K562 (cell line): Measurements from ENCODE around the gene ELOVL7. TPM values are rescaled to one million over a fixed set of nuclear protein-coding genes. Genes with fewer than 3 reads are reported as not detected.
A peak's percentile ranks its signal among the peaks of the same experiment; 100 is the strongest.

ENCODE experiments used
- ATAC-seq: fragments of 200-7000 bp; cut with Tn5 transposase; 3 replicates; pipeline ENCODE4 v1.9.1; 2020; ENCODE audit warnings: moderate library complexity
- BruUV-seq: library from RNA; stranded (reverse); fragments of 400-500 nt; replicated peaks from 2 replicates; lab custom pipeline; 2021; lab: Mats Ljungman, UMichigan
- CTCF ChIA-PET: fragments of 300-600 bp; formaldehyde crosslinking; extraction: SDS; loops from one replicate; lab custom pipeline; 2021; ENCODE audit warnings: low intra/inter-chr PET ratio; lab: Yijun Ruan, JAX
- POLR2A ChIA-PET: fragments of 300-600, 350-650 bp; sonication (Branson Sonifier 250); formaldehyde crosslinking; extraction: SDS; loops from one replicate; lab custom pipeline; 2021; ENCODE audit warnings: antibody characterized with exemption, inconsistent platforms; lab: Yijun Ruan, JAX
- DNase-seq, 4 experiments: peaks; one replicate each; pipeline versions ENCODE4 v3.0.0 to v3.0.0-alpha.2; 2011 to 2018; ENCODE audit warnings: low spot score in 3 of 4, mixed read lengths in 3 of 4; ENCODE audit errors: extremely low read depth in 1 of 4
- FAIRE-seq: peaks from 2 replicates; lab custom pipeline; 2011; peaks lifted over from hg19 to GRCh38; lab: Jason Lieb, UNC
- H2AFZ ChIP-seq: 2 replicates; pipeline ENCODE4 v1.6.0; 2011; ENCODE audit warnings: low read depth, low read length, control low read depth, inconsistent platforms
- H3K27ac ChIP-seq: fragments of 200-600 bp; 3 replicates; pipeline ENCODE4 v1.8.0; 2011; ENCODE audit warnings: low read depth, mild to moderate bottlenecking, control low read depth, inconsistent platforms, low read length, moderate library complexity, mixed read lengths; ENCODE audit errors: extremely low read depth
- H3K27me3 ChIP-seq, 2 experiments: fragments of 300-600 bp in 1 of 2; 2 replicates in 1 of 2; 3 replicates in 1 of 2; pipeline versions ENCODE4 v1.6.0 to v1.8.0; 2011; ENCODE audit warnings: inconsistent platforms in 2 of 2, low read length in 2 of 2, mild to moderate bottlenecking in 1 of 2, mixed read lengths in 1 of 2, moderate library complexity in 1 of 2; ENCODE audit not compliant: control insufficient read depth in 2 of 2, insufficient read depth in 2 of 2
- H3K36me3 ChIP-seq: fragments of 300-600 bp; 3 replicates; pipeline ENCODE4 v1.8.0; 2011; ENCODE audit warnings: mild to moderate bottlenecking, low read length, inconsistent platforms; ENCODE audit not compliant: control insufficient read depth, insufficient read depth
- H3K4me1 ChIP-seq, 2 experiments: fragments of 200-600 bp in 1 of 2; replicated peaks in 1 of 2; 2 replicates in 1 of 2; 3 replicates in 1 of 2; pipeline versions ENCODE4 v1.5.1 to v1.8.0; 2011; ENCODE audit warnings: inconsistent platforms in 2 of 2, low read length in 2 of 2, mild to moderate bottlenecking in 1 of 2, mixed read lengths in 1 of 2, moderate library complexity in 1 of 2; ENCODE audit not compliant: control insufficient read depth in 2 of 2, insufficient read depth in 2 of 2
- H3K4me2 ChIP-seq: 2 replicates; pipeline ENCODE4 v1.6.1; 2011; ENCODE audit warnings: low read length, control low read depth, inconsistent platforms, mixed read lengths; ENCODE audit not compliant: insufficient read depth
- H3K4me3 ChIP-seq: fragments of 200-600 bp; sonication (generic), shearing (Covaris generic); 2 replicates; pipeline ENCODE4 v1.5.1; 2016; ENCODE audit warnings: control low read depth, inconsistent platforms
- H3K79me2 ChIP-seq: fragments of 200-600 bp; 3 replicates; pipeline ENCODE4 v1.8.0; 2011; ENCODE audit warnings: low read length, inconsistent platforms; ENCODE audit not compliant: control insufficient read depth, insufficient read depth
- H3K9ac ChIP-seq, 2 experiments: 2 replicates each; pipeline versions ENCODE4 v1.6.0 to v1.6.1; 2011; ENCODE audit warnings: low read depth in 2 of 2, low read length in 2 of 2, control low read depth in 1 of 2, inconsistent platforms in 1 of 2, mild to moderate bottlenecking in 1 of 2, mixed read lengths in 1 of 2; ENCODE audit not compliant: insufficient read depth in 1 of 2
- H3K9me1 ChIP-seq: one replicate; pipeline ENCODE4 v1.6.0; 2011; ENCODE audit warnings: inconsistent platforms, mild to moderate bottlenecking, low read length, moderate library complexity; ENCODE audit not compliant: control insufficient read depth, insufficient read depth
- H3K9me3 ChIP-seq: replicated peaks from 2 replicates; pipeline ENCODE4 v1.5.1; 2011; ENCODE audit warnings: low read depth, low read length, inconsistent platforms; ENCODE audit not compliant: control insufficient read depth, insufficient read depth
- H4K20me1 ChIP-seq: replicated peaks from 2 replicates; pipeline ENCODE4 v1.6.1; 2011; ENCODE audit warnings: low read length, inconsistent platforms, mixed read lengths; ENCODE audit not compliant: control insufficient read depth, insufficient read depth
- CREB5 ChIP-seq: fragments of 250-450 bp; sonication (Bioruptor Pico); IDR thresholded peaks from 2 replicates; pipeline ENCODE4 v1.5.0; 2020; ENCODE audit warnings: mild to moderate bottlenecking
- NFRKB ChIP-seq: fragments of 450-650 bp; IDR thresholded peaks from 2 replicates; pipeline ENCODE4 v1.6.1; 2016; ENCODE audit warnings: low read depth
- PCBP1 ChIP-seq: fragments of 200-400 bp; formaldehyde crosslinking; IDR thresholded peaks from 2 replicates; pipeline ENCODE4 v1.6.1; 2018; ENCODE audit warnings: mild to moderate bottlenecking, low read depth, low read length; ENCODE audit not compliant: poor library complexity, severe bottlenecking
- SAP30 ChIP-seq: fragments of 200-600 bp; sonication (generic); IDR thresholded peaks from 2 replicates; pipeline ENCODE4 v1.6.1; 2012; ENCODE audit warnings: borderline replicate concordance, low read depth, mild to moderate bottlenecking, moderate library complexity, low read length, control low read depth, inconsistent platforms; ENCODE audit not compliant: insufficient read depth, poor library complexity, severe bottlenecking
- SMARCA5 ChIP-seq: fragments of 450-650 bp; IDR thresholded peaks from 2 replicates; pipeline ENCODE4 v1.6.1; 2016
- SRSF7 ChIP-seq: fragments of 200-400 bp; formaldehyde crosslinking; optimal IDR thresholded peaks from 2 replicates; pipeline ENCODE3; 2017; ENCODE audit warnings: mild to moderate bottlenecking, low read depth, low read length
- TCFL5 ChIP-seq: fragments of 250-450 bp; sonication (Bioruptor Pico); conservative IDR thresholded peaks from 2 replicates; pipeline ENCODE4 v1.6.1; 2021; ENCODE audit warnings: mild to moderate bottlenecking, moderate library complexity, matching md5 sums
- ZBTB49 ChIP-seq: sonication (generic); formaldehyde crosslinking; IDR thresholded peaks from 2 replicates; pipeline ENCODE4 v1.8.0; 2022; ENCODE audit warnings: missing genetic modification reagents, mild to moderate bottlenecking, borderline replicate concordance
- ZNF124 ChIP-seq: sonication (generic); formaldehyde crosslinking; IDR thresholded peaks from 2 replicates; pipeline ENCODE4 v1.8.1; 2022; ENCODE audit warnings: missing genetic modification reagents
- ZNF584 ChIP-seq: fragments of 200-800 bp; sonication (Bioruptor generic); IDR thresholded peaks from 2 replicates; pipeline ENCODE4 v1.6.1; 2016; ENCODE audit warnings: low read depth, mild to moderate bottlenecking, missing genetic modification characterization, missing compliant biosample characterization
- ZNF764 ChIP-seq: fragments of 250-450 bp; sonication (Bioruptor Pico); IDR thresholded peaks from 2 replicates; pipeline ENCODE4 v1.4.0; 2020; ENCODE audit warnings: low read depth, mild to moderate bottlenecking, moderate library complexity
- WGBS: fragments of 100-300 bp; shearing (Covaris generic); methylation state at CpG from one replicate; pipeline ENCODE4 v1.1.6; 2016; ENCODE audit warnings: low coverage, mixed read lengths; ENCODE audit not compliant: insufficient coverage; ENCODE audit errors: missing lambda C conversion rate; 5-methylcytosine and 5-hydroxymethylcytosine counted together
- in situ Hi-C: fragments of 300-500 bp; cut with MboI; formaldehyde crosslinking; loops from 4 replicates; pipeline ENCODE4 v1.15.0; 2018; ENCODE audit warnings: inconsistent platforms, mixed read lengths
- intact Hi-C: fragments of 100-400 bp; cut with micrococcal nuclease; formaldehyde crosslinking; loops from 2 replicates; pipeline ENCODE4 v1.14.2; 2022
- polyA plus RNA-seq, 8 experiments: library from polyadenylated mRNA; depleted of rRNA in 4 of 8; stranded (reverse) in 5 of 8; unstranded in 3 of 8; fragments of >200 nt; fragmentation: Nextera tagmentation in 2 of 8; fragmentation: Illumina TruSeq in 1 of 8; extraction: Ambion mirVana in 2 of 8; extraction: Trizol in 1 of 8; gene quantifications; 2 replicates each; pipeline versions ENCODE4 v1.2.1 to v1.2.3, GENCODE V29; 2011 to 2014; ENCODE audit warnings: inconsistent platforms in 1 of 8, missing spikeins in 1 of 8
- total RNA-seq, 7 experiments: library from RNA; depleted of rRNA in 6 of 7; stranded (reverse); fragments of >200 nt in 6 of 7; fragmentation: Illumina TruSeq in 2 of 7; extraction: Trizol in 2 of 7; gene quantifications; 2 replicates each; pipeline versions ENCODE4 v1.2.1 to v1.2.3, GENCODE V29; 2011 to 2021; ENCODE audit warnings: low replicate concordance in 1 of 7

The ELOVL7 gene
- total and polyA plus RNA-seq, 9 of the 15 experiments (the other 6 are each of a cell fraction or from before 2014, with no cell fraction given), result 4.5 to 12.3 (median 6.9) TPM

GRCh38 chr5:60842871-60843385 lies 1.1 kb downstream of the ELOVL7 start:
- no peaks in the 10 kb centered on the region for H3K9me3 ChIP-seq
- H3K4me3 ChIP-seq, result peak overlapping the region; percentile 68
- WGBS, result 17% methylated on average over 15 of the region's 26 CpGs
- H3K4me2 ChIP-seq, result peak overlapping the region; percentile 79
- peak overlapping the region; percentile 54 to 89; a peak in 2 of 4 replicates for H3K9ac ChIP-seq
- in situ Hi-C loops, result no loop called here
- H3K9me1 ChIP-seq, result no peaks in the 10 kb centered on the region
- no peak overlapping the region; the same call in 2 of the 3 replicates for H3K27ac ChIP-seq
- H2AFZ ChIP-seq, result peak overlapping the region; percentile 82
- peak; percentile 6 for TF ChIP-seq SAP30
- no peak for TF ChIP-seq PCBP1
- TF ChIP-seq, all 486 proteins: peak for 1
- ATAC-seq (peak; percentile 32), DNase-seq (no peak), FAIRE-seq (no peak)
- no peaks in the 10 kb centered on the region for H3K36me3 ChIP-seq
- peaks cover 0 to 14% of the 10 kb centered on the region in 2 experiments; a peak in 3 of 5 replicates for H3K27me3 ChIP-seq
- BruUV-seq, result no TSS peak
- intact Hi-C loops, result loop anchor here (5.0 to 10.0 kb wide), 3 partner anchors 141 to 322 kb away; partner anchors contain the start of genes DEPDC1B and SMIM15
- POLR2A ChIA-PET, result interaction anchor here (1.0 kb wide), 1 partner anchor 22 kb away, joined by 3 read pairs; no protein-coding TSS in a partner anchor
- peaks cover 9 to 14% of the 10 kb centered on the region in 2 experiments; a peak in 4 of 5 replicates for H3K4me1 ChIP-seq
- peaks cover 6% of the 10 kb centered on the region; the same call in 1 of the 3 replicates for H3K79me2 ChIP-seq
- no peaks in the 10 kb centered on the region for H4K20me1 ChIP-seq
- CTCF ChIA-PET, result no interaction called here

- Histone ChIP-seq H3K36me3 (no peaks in the 10 kb centered on the region), H3K4me1 (peaks cover 11 to 14% of the 10 kb centered on the region in 2 experiments; a peak in 4 of 5 replicates), H3K27ac (no peak overlapping the region), H3K27me3 (peaks cover 0 to 14% of the 10 kb centered on the region in 2 experiments; a peak in 3 of 5 replicates), H4K20me1 (no peaks in the 10 kb centered on the region), H2AFZ (no peak overlapping the region), H3K9me1 (no peaks in the 10 kb centered on the region), H3K9ac (no peak overlapping the region), H3K9me3 (no peaks in the 10 kb centered on the region), H3K4me3 (no peak overlapping the region), H3K79me2 (peaks cover 6% of the 10 kb centered on the region; the same call in 1 of the 3 replicates), H3K4me2 (no peak overlapping the region)
- CTCF ChIA-PET, result no interaction called here
- in situ Hi-C loops (no loop called here), intact Hi-C loops (loop anchor here (5.0 to 10.0 kb wide), 3 partner anchors 139 to 323 kb away; partner anchors contain the start of genes DEPDC1B and SMIM15)
- POLR2A ChIA-PET, result no interaction called here
- 41% methylated on average over 2 of the region's 2 CpGs for WGBS
- DNase-seq, result no peak
- BruUV-seq, result TSS peak; percentile 45
- no peak for FAIRE-seq
- ATAC-seq, result no peak
- no peak for TF ChIP-seq SMARCA5
- TF ChIP-seq NFRKB, result no peak
- no peak for TF ChIP-seq ZNF584 (CRISPR knock-in tag)
- TF ChIP-seq CREB5 (CRISPR knock-in tag), result no peak
- no peak for TF ChIP-seq TCFL5 (CRISPR knock-in tag)
- no peak for TF ChIP-seq ZNF124
- TF ChIP-seq SRSF7, result no peak
- no peak for TF ChIP-seq ZBTB49 (CRISPR knock-in tag)
- no peak for TF ChIP-seq ZNF764 (CRISPR knock-in tag)
These were observed 2.7 kb downstream of the ELOVL7 start for GRCh38 chr5:60841361-60841760.
